B cell (primary cell): ENCODE data around the gene DRD2. TPM values are rescaled to one million over a fixed set of nuclear protein-coding genes. Genes with fewer than 3 reads are reported as not detected.

ENCODE experiments used
- ATAC-seq: fragments of 200-7000 bp; cut with Tn5 transposase; one replicate; pipeline ENCODE4 v1.10.0; 2021; ENCODE audit warnings: low read depth, mild to moderate bottlenecking, moderate number of reproducible peaks, moderate library complexity
- CTCF ChIA-PET: fragments of 350-600 bp; sonication (Branson Sonifier 250); formaldehyde crosslinking; loops from one replicate; lab custom pipeline; 2021; ENCODE audit warnings: antibody characterized with exemption, inconsistent platforms; lab: Charles Lee
- POLR2A ChIA-PET: fragments of 350-600 bp; sonication (Branson Sonifier 250); formaldehyde crosslinking; loops from one replicate; lab custom pipeline; 2021; ENCODE audit warnings: antibody characterized with exemption; lab: Charles Lee
- DNase-seq: peaks from one replicate; pipeline ENCODE4 v3.0.0; 2013
- H2AFZ ChIP-seq: 2 replicates; pipeline ENCODE4 v1.6.1; 2012; ENCODE audit warnings: mild to moderate bottlenecking, low read depth, low read length; ENCODE audit not compliant: insufficient read depth, poor library complexity, severe bottlenecking
- H3K27ac ChIP-seq, 2 donors: 1 replicate in 1 of 2; 2 replicates in 1 of 2; pipeline ENCODE4 v1.5.1; 2012 to 2013; ENCODE audit warnings: low read length in 2 of 2, mild to moderate bottlenecking in 2 of 2, moderate library complexity in 1 of 2
- H3K27me3 ChIP-seq, 4 experiments: fragments of 200-600 bp in 1 of 4; sonication (generic) in 1 of 4; replicated peaks in 1 of 4; 1 replicate in 2 of 4; 2 replicates in 2 of 4; pipeline versions ENCODE4 v1.6.1 to v1.7.0; 2013 to 2016; ENCODE audit warnings: low read length in 3 of 4, mild to moderate bottlenecking in 2 of 4, mixed read lengths in 1 of 4, moderate library complexity in 1 of 4; ENCODE audit not compliant: insufficient read depth in 4 of 4, control insufficient read depth in 3 of 4; ENCODE audit errors: control extremely low read depth in 1 of 4
- H3K36me3 ChIP-seq, 2 experiments: replicated peaks in 1 of 2; 1 replicate in 1 of 2; 2 replicates in 1 of 2; pipeline versions ENCODE4 v1.6.1 to v1.7.1; 2013; ENCODE audit warnings: low read length in 1 of 2; ENCODE audit not compliant: insufficient read depth in 2 of 2, control insufficient read depth in 1 of 2; ENCODE audit errors: control extremely low read depth in 1 of 2, extremely low read depth in 1 of 2
- H3K4me1 ChIP-seq, 2 donors: fragments of 200-600 bp in 1 of 2; sonication (generic) in 1 of 2; 1 replicate in 1 of 2; 2 replicates in 1 of 2; pipeline versions ENCODE4 v1.5.1 to v1.6.1; 2013 to 2017; ENCODE audit warnings: low read length in 2 of 2; ENCODE audit not compliant: control insufficient read depth in 2 of 2, insufficient read depth in 2 of 2
- H3K4me2 ChIP-seq: replicated peaks from 2 replicates; pipeline ENCODE3; 2012; ENCODE audit warnings: mild to moderate bottlenecking, low read depth, low read length; ENCODE audit not compliant: poor library complexity, severe bottlenecking
- H3K4me3 ChIP-seq, 5 experiments: fragments of 200-600 bp in 1 of 5; sonication (generic) in 1 of 5; 1 replicate in 3 of 5; 2 replicates in 2 of 5; pipeline versions ENCODE4 v1.5.1 to v1.7.0; 2011 to 2016; ENCODE audit warnings: low read length in 4 of 5, mild to moderate bottlenecking in 4 of 5, low read depth in 2 of 5, control low read depth in 1 of 5, moderate library complexity in 1 of 5; ENCODE audit not compliant: insufficient read depth in 1 of 5; ENCODE audit errors: control extremely low read depth in 1 of 5, extremely low read depth in 1 of 5
- H3K79me2 ChIP-seq: fragments of 200-600 bp; sonication (generic); one replicate; pipeline ENCODE4 v1.6.0; 2016; ENCODE audit warnings: low read length; ENCODE audit not compliant: control insufficient read depth, insufficient read depth
- H3K9ac ChIP-seq: fragments of 200-600 bp; sonication (generic); 2 replicates; pipeline ENCODE4 v1.6.1; 2017; ENCODE audit warnings: mild to moderate bottlenecking, low read length, moderate library complexity
- H3K9me3 ChIP-seq, 3 donors: one replicate each; pipeline versions ENCODE4 v1.6.1 to v1.7.1; 2013; ENCODE audit warnings: low read length in 2 of 3; ENCODE audit not compliant: control insufficient read depth in 2 of 3, insufficient read depth in 1 of 3; ENCODE audit errors: control extremely low read depth in 1 of 3
- H4K20me1 ChIP-seq: 2 replicates; pipeline ENCODE4 v1.6.0; 2012; ENCODE audit warnings: mild to moderate bottlenecking, low read length; ENCODE audit not compliant: insufficient read depth, control insufficient read depth, poor library complexity, severe bottlenecking
- H3K27ac Mint-ChIP-seq: one replicate; pipeline ENCODE4 v1.8.0; 2021; ENCODE audit warnings: mixed read lengths
- H3K27me3 Mint-ChIP-seq: one replicate; pipeline ENCODE4 v1.8.0; 2021; ENCODE audit warnings: mixed read lengths
- H3K4me1 Mint-ChIP-seq: one replicate; pipeline ENCODE4 v1.8.0; 2021; ENCODE audit warnings: mixed read lengths
- H3K4me3 Mint-ChIP-seq: one replicate; pipeline ENCODE4 v1.8.0; 2021; ENCODE audit warnings: mixed read lengths
- H3K9me3 Mint-ChIP-seq: one replicate; pipeline ENCODE4 v1.8.0; 2022; ENCODE audit warnings: mixed read lengths; ENCODE audit not compliant: insufficient read depth
- EZH2 ChIP-seq: IDR thresholded peaks from 2 replicates; pipeline ENCODE4 v1.6.1; 2012; ENCODE audit warnings: borderline replicate concordance, low read depth, mild to moderate bottlenecking, moderate library complexity, low read length; ENCODE audit not compliant: insufficient read depth, poor library complexity, severe bottlenecking
- WGBS: methylation state at CpG from one replicate; pipeline ENCODE4 v1.1.5; 2013; ENCODE audit warnings: missing lambda C conversion rate; ENCODE audit not compliant: insufficient coverage; 5-methylcytosine and 5-hydroxymethylcytosine counted together
- intact Hi-C: fragments of 100-400 bp; cut with micrococcal nuclease; formaldehyde crosslinking; loops from one replicate; pipeline ENCODE4 v1.10.0; 2022
- polyA plus RNA-seq: library from polyadenylated mRNA; depleted of rRNA; stranded (reverse); fragments of >200 nt; gene quantifications from 2 replicates; pipeline ENCODE4 v1.2.3, GENCODE V29; 2012
- total RNA-seq, 2 donors: library from RNA; stranded (reverse); fragments of 120-200 nt in 1 of 2; gene quantifications; 1 replicate in 1 of 2; 2 replicates in 1 of 2; pipeline versions ENCODE4 v1.2.3 to v1.2.4, GENCODE V29; 2013 to 2022
- TF ChIP-seq, protein P1 (sequence below): fragments of 200-600 bp; IDR thresholded peaks from one replicate; pipeline ENCODE4 v1.8.0; 2022; ENCODE audit warnings: antibody characterized with exemption, mild to moderate bottlenecking

The DRD2 gene
- total and polyA plus RNA-seq, 2 donors (not counting 1 experiment from before 2014, with no cell fraction given) = not detected

DNA sequence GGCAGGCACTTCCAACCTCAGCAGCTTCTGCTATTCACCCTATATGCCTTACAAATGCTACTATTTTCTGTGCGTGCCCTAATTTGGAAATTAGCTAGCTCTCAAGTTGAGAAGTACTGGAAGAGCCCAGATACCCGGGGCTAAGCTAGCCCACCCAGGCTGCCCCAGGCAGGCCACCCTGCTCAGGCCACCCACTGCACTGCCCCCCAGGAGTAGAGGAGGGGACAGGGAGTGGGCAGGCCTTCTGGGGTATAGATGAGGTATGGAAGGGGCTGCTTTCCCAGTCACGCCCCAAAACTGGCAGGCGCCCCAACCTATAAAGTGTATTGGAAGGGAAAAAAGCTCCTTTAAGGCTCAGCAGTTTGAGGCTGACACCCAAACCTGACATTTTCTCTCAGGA is 43.5 kb downstream of the DRD2 start:
- no peak overlapping the region for H3K4me2 ChIP-seq
- H2AFZ ChIP-seq = no peak overlapping the region
- DNase-seq (no peak), ATAC-seq (no peak)
- ChIA-PET CTCF (no interaction called here), POLR2A (interaction anchor here (0.7 kb wide), 1 partner anchor 58 kb away, joined by 3 read pairs; no protein-coding TSS in a partner anchor)
- no peaks in the 10 kb centered on the region for H3K9me3 ChIP-seq
- no peaks in the 10 kb centered on the region for H3K36me3 ChIP-seq
- H3K27ac ChIP-seq = no peak overlapping the region
- TF ChIP-seq, protein P1, sequence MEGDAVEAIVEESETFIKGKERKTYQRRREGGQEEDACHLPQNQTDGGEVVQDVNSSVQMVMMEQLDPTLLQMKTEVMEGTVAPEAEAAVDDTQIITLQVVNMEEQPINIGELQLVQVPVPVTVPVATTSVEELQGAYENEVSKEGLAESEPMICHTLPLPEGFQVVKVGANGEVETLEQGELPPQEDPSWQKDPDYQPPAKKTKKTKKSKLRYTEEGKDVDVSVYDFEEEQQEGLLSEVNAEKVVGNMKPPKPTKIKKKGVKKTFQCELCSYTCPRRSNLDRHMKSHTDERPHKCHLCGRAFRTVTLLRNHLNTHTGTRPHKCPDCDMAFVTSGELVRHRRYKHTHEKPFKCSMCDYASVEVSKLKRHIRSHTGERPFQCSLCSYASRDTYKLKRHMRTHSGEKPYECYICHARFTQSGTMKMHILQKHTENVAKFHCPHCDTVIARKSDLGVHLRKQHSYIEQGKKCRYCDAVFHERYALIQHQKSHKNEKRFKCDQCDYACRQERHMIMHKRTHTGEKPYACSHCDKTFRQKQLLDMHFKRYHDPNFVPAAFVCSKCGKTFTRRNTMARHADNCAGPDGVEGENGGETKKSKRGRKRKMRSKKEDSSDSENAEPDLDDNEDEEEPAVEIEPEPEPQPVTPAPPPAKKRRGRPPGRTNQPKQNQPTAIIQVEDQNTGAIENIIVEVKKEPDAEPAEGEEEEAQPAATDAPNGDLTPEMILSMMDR = no peak
- no peak for TF ChIP-seq EZH2
- H4K20me1 ChIP-seq = no peaks in the 10 kb centered on the region
- Mint-ChIP-seq H3K4me3 (no peak overlapping the region), H3K27me3 (peaks cover 6% of the 10 kb centered on the region), H3K27ac (no peak overlapping the region), H3K9me3 (no peaks in the 10 kb centered on the region), H3K4me1 (no peaks in the 10 kb centered on the region)
- intact Hi-C loops = no loop called here
- H3K9ac ChIP-seq = no peak overlapping the region
- no peaks in the 10 kb centered on the region for H3K27me3 ChIP-seq
- H3K4me3 ChIP-seq = no peak overlapping the region
- whole genome bisulfite sequencing = 86% methylated on average over 1 of the region's 4 CpGs
- H3K4me1 ChIP-seq = no peaks in the 10 kb centered on the region
- H3K79me2 ChIP-seq = no peaks in the 10 kb centered on the region

DNA sequence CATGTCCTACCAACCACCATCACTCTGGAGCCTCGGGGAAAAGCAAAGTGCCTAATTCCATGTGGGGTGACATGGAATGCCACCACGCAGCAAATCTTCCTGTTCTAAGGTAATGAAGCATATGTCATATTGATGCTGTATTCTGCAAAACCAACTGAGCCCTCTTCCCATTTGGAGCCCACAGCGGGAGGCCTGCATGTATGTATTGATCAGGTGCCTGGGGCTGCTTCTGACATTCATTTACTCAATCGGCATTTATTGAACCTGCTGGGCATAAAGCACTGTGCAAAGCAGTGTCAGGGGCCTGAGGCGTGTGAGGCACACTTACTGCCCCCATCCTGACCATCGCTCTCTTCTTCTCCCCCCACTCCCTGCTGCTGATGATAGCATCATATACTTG is 48.5 kb downstream of the DRD2 start:
- no peaks in the 10 kb centered on the region for H3K36me3 ChIP-seq
- DNase-seq = no peak
- intact Hi-C loops = no loop called here
- no peaks in the 10 kb centered on the region for H3K79me2 ChIP-seq
- no peaks in the 10 kb centered on the region for H3K9me3 ChIP-seq
- no peaks in the 10 kb centered on the region for H3K27me3 Mint-ChIP-seq
- POLR2A ChIA-PET = no interaction called here
- H3K4me1 ChIP-seq = no peaks in the 10 kb centered on the region
- CTCF ChIA-PET = no interaction called here
- ATAC-seq = no peak
- H4K20me1 ChIP-seq = no peaks in the 10 kb centered on the region
- H3K9me3 Mint-ChIP-seq = no peaks in the 10 kb centered on the region
- no peak overlapping the region for H3K27ac Mint-ChIP-seq
- 100% methylated on average over 1 of the region's 6 CpGs for WGBS
- H3K9ac ChIP-seq = no peak overlapping the region
- no peak overlapping the region for H2AFZ ChIP-seq
- no peak for TF ChIP-seq EZH2
- TF ChIP-seq, protein P1 = no peak
- H3K4me1 Mint-ChIP-seq = no peaks in the 10 kb centered on the region
- H3K4me3 Mint-ChIP-seq = no peak overlapping the region
- no peak overlapping the region for H3K27ac ChIP-seq
- no peak overlapping the region for H3K4me2 ChIP-seq
- H3K4me3 ChIP-seq = no peak overlapping the region
- H3K27me3 ChIP-seq = peaks cover 0 to 3% (median 0%) of the 10 kb centered on the region in 4 experiments
